Measurements from ENCODE around the gene ZNF615. TPM values are rescaled to one million over a fixed set of nuclear protein-coding genes. Genes with fewer than 3 reads are reported as not detected.
"Not testable (repeated sequence)": the region's sequence is repeated elsewhere in the genome, so short reads cannot be mapped to it uniquely, and the experiment has no call there.

ZNF615 gene
- 10 to 100 TPM; 15.4 to 35.9 (median 27.2) TPM for total RNA-seq

DNA sequence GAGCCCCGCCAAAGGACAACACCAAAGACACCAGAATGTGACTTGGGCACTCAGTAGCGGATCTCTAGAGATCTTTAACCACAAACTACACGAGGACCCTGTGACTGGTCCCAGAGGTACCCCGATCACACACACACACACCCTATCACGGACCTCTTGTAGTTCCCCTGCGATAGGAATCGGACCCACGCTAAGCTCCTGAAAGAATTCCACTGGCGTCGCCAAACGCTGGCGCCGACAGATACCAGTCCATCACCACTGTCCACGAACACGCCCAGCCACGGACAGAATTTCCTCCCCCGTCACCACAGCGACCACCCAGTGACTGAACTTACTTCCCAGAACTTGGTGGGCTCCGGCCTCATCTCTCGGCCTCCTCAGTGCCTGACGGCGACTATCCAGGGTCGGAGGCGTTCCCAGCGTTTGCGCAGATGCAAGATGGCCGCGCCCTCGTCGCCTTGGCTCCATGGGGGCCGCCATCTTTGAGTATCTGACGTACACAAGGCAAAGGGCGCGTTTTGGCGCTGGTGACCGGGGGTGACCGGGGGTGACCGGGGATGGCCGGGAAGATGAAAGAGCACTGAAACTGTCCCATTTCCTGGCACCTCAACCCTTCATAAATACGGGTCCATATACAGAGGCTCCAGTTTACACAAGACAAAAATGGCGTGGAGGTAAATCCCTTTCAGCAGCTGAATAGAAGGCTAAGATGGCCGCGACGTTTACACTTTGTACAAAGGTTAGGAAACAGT is at the start of gene ZNF615:
TSS of gene ZNF615 (minus strand) at position 406 of the 752 bp plus-strand sequence. CDS start 4,500 bp downstream, outside the sequence.
- Histone ChIP-seq H3K36me3 (peaks cover 10% of the 10 kb centered on the region), H3K9me3 (peaks cover 37 to 40% of the 10 kb centered on the region in 2 donors), H3K4me1 (no peaks in the 10 kb centered on the region), H3K27ac (peak within 1 kb of the TSS; percentile 83 to 93), H3K27me3 (no peaks in the 10 kb centered on the region), H3K4me3 (peak within 1 kb of the TSS; percentile 76 to 83 (median 79))
- intact Hi-C loops (cut with DNase I; ENCODE audit: low total_unique reads) = no loop called here
- peak; percentile 40 to 78 (median 76) for TF ChIP-seq POLR2AphosphoS5 (IDR thresholded peaks at IDR 0.05)
- TF ChIP-seq CTCF (IDR thresholded peaks at IDR 0.05) = no peak
- no peak for TF ChIP-seq POLR2A (IDR thresholded peaks at IDR 0.05)
- DNase-seq (ENCODE audit: low spot score in 2 of 2) = peak; percentile 84 to 88

- H3K9me3 ChIP-seq = peaks cover 75 to 85% of the 10 kb centered on the region in 2 donors
- H3K4me1 ChIP-seq; H3K4me3 ChIP-seq; DNase-seq (ENCODE audit: low spot score in 2 of 2); H3K27me3 ChIP-seq; intact Hi-C loops (cut with DNase I; ENCODE audit: low total_unique reads); H3K36me3 ChIP-seq; H3K27ac ChIP-seq: not testable (repeated sequence)
Observed at GRCh38 chr19:52056480-52056879, 48.5 kb upstream of the ZNF615 start.

DNA sequence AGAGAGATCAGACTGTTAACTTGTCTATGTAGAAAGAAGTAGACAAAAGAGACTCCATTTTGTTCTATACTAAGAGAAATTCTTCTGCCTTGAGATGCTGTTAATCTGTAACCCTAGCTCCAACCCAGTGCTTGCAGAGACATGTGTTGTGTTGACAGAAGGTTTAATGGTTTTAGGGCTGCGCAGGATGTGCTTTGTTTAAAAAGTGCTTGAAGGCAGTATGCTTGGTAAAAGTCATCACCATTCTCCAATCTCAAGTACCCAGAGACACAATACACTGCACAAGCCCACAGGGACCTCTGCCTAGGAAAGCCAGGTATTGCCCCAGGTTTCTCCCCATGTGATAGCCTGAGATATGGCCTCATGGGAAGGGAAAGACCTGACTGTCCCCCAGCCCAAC is 43.7 kb upstream of the ZNF615 start:
- H3K36me3 ChIP-seq; intact Hi-C loops (cut with DNase I; ENCODE audit: low total_unique reads); H3K4me3 ChIP-seq; DNase-seq (ENCODE audit: low spot score in 2 of 2); H3K4me1 ChIP-seq; H3K27me3 ChIP-seq; H3K27ac ChIP-seq: not testable (repeated sequence)
- H3K9me3 ChIP-seq = peaks cover 43 to 58% of the 10 kb centered on the region in 2 donors

DNA sequence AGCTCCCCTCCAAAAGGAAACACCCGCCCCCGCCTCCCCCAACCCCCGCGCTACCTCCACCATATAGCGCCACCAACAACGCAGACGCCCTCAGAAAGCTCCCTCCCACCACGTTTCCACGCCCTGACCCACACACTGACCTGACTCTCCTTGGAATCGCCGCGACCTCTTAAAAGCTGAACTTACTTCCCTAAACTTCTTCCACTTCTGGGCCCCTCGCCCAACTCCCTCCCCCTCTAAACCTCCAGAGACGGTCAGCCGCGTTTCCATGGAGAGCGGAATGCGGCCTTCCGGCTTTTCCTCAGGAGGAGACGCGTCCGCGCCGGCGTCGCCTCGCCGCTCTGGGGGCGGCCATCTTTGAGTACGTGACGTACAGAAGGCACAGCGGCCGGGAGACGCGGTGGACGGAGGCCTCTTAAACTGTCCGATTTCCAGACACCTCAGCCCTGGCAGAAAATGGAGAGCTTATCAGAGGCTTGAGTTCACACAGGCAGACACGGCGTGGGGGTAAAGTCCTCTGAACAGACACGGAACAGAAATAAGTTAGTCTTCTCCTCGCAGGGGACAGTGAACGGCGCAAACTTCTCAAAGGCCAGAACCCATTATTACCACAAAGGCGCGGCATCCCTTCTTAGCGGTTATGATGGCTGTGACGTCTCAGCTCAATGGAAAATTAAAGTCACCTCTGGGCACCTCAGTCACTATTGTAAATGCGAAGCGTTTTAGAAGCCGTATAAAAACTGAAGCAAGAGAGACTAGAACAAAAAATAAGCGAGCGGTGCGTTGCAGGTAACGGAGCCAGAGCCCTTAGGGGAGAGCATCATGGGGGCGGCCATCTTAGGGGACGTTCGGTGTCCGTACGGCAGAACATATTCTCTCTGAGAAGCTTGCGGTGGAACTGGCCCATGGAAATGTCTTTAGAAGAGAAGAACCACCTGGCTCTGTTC is 40.8 kb upstream of the ZNF615 start, which contains the start of gene ZNF432:
TSS of gene ZNF432 (minus strand) at position 284 of the 947 bp plus-strand sequence. CDS start 1,970 bp downstream, outside the sequence.
- peaks cover 5% of the 10 kb centered on the region for H3K36me3 ChIP-seq
- H3K27me3 ChIP-seq = no peaks in the 10 kb centered on the region
- TF ChIP-seq POLR2AphosphoS5 (IDR thresholded peaks at IDR 0.05) (peak; percentile 83 to 92 (median 86)), CTCF (IDR thresholded peaks at IDR 0.05) (no peak), POLR2A (IDR thresholded peaks at IDR 0.05) (peak; percentile 27)
- H3K4me1 ChIP-seq = no peaks in the 10 kb centered on the region
- H3K4me3 ChIP-seq = peak within 1 kb of the TSS; percentile 50 to 81 (median 70)
- peak within 1 kb of the TSS; percentile 92 to 96 for H3K27ac ChIP-seq
- H3K9me3 ChIP-seq = peaks cover 35 to 62% of the 10 kb centered on the region in 2 donors
- peak; percentile 90 to 91 for DNase-seq (ENCODE audit: low spot score in 2 of 2)
- intact Hi-C loops (cut with DNase I; ENCODE audit: low total_unique reads) = no loop called here

GRCh38 chr19:52039169-52039568 is 31.2 kb upstream of the ZNF615 start:
- Histone ChIP-seq H3K4me3 (peak overlapping the region in 1 of 3 donors; percentile 4), H3K9me3 (peaks cover 78 to 92% of the 10 kb centered on the region in 2 donors), H3K27ac (no peak overlapping the region), H3K4me1 (no peaks in the 10 kb centered on the region), H3K27me3 (no peaks in the 10 kb centered on the region), H3K36me3 (peaks cover 67% of the 10 kb centered on the region)
- no peak for DNase-seq (ENCODE audit: low spot score in 2 of 2)
- intact Hi-C loops (cut with DNase I; ENCODE audit: low total_unique reads) = no loop called here
- TF ChIP-seq POLR2A (IDR thresholded peaks at IDR 0.05) (no peak), CTCF (IDR thresholded peaks at IDR 0.05) (no peak), POLR2AphosphoS5 (IDR thresholded peaks at IDR 0.05) (no peak)
